ENCODE data around the gene AGAP2. TPM values are rescaled to one million over a fixed set of nuclear protein-coding genes. Genes with fewer than 3 reads are reported as not detected.

AGAP2 gene
- polyA plus RNA-seq, 3 donors: 0.20 to 3.4 (median 0.65) TPM

DNA sequence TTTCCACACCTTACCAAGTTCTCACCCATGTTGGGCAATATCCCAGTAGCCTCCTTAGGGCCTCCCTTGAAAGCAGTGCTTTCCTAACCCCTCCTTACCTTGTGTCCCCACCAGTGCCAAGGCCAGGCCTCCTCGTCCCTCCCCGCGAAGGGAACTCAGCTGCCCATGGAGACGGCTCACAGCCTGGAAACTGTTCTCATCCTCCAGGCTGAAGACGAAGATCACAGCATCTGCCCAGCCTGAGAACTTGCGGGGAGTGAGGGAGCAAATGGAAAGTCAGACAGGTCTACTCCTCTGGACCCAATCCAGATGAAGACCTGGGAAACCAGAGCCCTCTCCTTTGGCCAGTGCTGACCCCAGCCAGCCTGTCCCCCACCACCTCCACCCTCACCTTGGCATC, 4.6 kb downstream of the AGAP2 start:
- H3K4me3 ChIP-seq (replicated peaks in 1 of 3; ENCODE audit: low read depth in 2 of 3, low read length in 3 of 3): no peak overlapping the region
- Mint-ChIP-seq H3K9me3 (peaks cover 0 to 2% (median 0%) of the 10 kb centered on the region in 7 donors), H3K36me3 (peaks cover 60 to 65% of the 10 kb centered on the region in 2 donors), H3K27ac (peak overlapping the region in 1 of 7 donors; percentile 21), H3K4me1 (peaks cover under 1% of the 10 kb centered on the region), H3K4me3 (no peak overlapping the region), H3K27me3 (ENCODE audit: low read depth in 3 of 3) (no peaks in the 10 kb centered on the region)
- H4K20me1 ChIP-seq (ENCODE audit: insufficient read depth, low read length): no peaks in the 10 kb centered on the region
- intact Hi-C loops (cut with micrococcal nuclease): no loop called here
- 96% methylated on average over 6 of the region's 6 CpGs for WGBS (ENCODE audit: insufficient coverage)
- H3K27me3 ChIP-seq (ENCODE audit: control insufficient read depth in 2 of 2, insufficient read depth in 2 of 2, low read length in 2 of 2): no peaks in the 10 kb centered on the region
- H2AFZ ChIP-seq (ENCODE audit: insufficient read depth, low read depth, low read length, poor library complexity, severe bottlenecking): no peak overlapping the region
- no peak for DNase-seq
- H3K36me3 ChIP-seq (replicated peaks in 1 of 2; ENCODE audit: control insufficient read depth in 1 of 2, insufficient read depth in 2 of 2, low read length in 2 of 2): peaks cover 59 to 69% of the 10 kb centered on the region in 2 donors
- no peak overlapping the region for H3K9ac ChIP-seq (ENCODE audit: insufficient read depth, low read length, poor library complexity, severe bottlenecking)
- TF ChIP-seq, protein P1, sequence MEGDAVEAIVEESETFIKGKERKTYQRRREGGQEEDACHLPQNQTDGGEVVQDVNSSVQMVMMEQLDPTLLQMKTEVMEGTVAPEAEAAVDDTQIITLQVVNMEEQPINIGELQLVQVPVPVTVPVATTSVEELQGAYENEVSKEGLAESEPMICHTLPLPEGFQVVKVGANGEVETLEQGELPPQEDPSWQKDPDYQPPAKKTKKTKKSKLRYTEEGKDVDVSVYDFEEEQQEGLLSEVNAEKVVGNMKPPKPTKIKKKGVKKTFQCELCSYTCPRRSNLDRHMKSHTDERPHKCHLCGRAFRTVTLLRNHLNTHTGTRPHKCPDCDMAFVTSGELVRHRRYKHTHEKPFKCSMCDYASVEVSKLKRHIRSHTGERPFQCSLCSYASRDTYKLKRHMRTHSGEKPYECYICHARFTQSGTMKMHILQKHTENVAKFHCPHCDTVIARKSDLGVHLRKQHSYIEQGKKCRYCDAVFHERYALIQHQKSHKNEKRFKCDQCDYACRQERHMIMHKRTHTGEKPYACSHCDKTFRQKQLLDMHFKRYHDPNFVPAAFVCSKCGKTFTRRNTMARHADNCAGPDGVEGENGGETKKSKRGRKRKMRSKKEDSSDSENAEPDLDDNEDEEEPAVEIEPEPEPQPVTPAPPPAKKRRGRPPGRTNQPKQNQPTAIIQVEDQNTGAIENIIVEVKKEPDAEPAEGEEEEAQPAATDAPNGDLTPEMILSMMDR (IDR thresholded peaks at IDR 0.05): no peak
- no peak overlapping the region for H3K27ac ChIP-seq (ENCODE audit: low read depth in 1 of 2, low read length in 2 of 2)
- no peak overlapping the region for H3K4me2 ChIP-seq (replicated peaks; ENCODE audit: extremely low read depth, low read length, poor library complexity, severe bottlenecking)
- peaks cover under 1% of the 10 kb centered on the region for H3K79me2 ChIP-seq (ENCODE audit: insufficient read depth, low read length)
- no peaks in the 10 kb centered on the region for H3K9me3 ChIP-seq (replicated peaks in 1 of 2; ENCODE audit: control insufficient read depth in 1 of 2, insufficient read depth in 1 of 2, low read length in 2 of 2)
- no peaks in the 10 kb centered on the region for H3K4me1 ChIP-seq (ENCODE audit: control insufficient read depth in 1 of 2, insufficient read depth in 2 of 2, low read length in 2 of 2)

DNA sequence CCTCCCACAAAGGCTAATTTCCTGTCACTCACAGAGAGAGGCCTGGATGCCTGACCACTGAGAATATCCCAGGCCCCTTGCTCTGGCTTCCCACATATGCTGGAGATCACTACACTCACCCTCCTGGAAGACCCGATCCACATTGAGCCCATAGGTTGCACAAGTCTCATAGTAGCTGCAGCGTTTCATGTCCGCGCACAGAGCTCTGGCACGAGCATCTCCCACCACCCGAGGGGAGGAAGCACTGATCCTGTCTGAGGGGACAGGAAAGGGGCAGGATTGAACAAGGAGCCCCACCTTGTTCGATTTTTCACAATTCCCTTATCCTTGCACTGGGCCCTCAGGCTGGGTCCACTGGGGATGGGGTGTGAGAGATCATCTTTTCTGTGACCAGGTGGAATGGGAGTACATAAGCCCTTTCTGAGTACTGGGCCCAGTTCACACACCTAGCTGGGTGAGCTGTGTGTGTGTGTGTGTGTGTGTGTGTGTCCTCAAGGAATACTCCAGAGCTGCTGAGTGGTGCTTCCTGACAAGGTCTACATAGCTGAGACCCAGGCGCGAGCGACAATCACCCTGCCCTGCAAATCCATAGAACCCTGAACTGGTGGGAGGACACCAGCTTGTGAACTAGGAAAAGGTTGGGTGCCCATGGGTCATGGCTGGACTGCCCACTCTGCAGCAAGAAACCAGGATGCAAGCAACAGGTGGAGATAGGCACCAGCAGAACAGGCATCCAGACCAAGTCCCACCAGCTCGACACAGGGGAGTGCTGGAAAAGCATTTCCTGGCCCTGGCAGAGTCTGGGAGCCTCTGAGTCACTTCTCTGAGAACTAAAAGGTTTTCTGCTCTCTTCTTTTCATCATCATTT, 5.6 kb downstream of the AGAP2 start:
- no peaks in the 10 kb centered on the region for H3K4me1 ChIP-seq (ENCODE audit: control insufficient read depth in 1 of 2, insufficient read depth in 2 of 2, low read length in 2 of 2)
- no peak overlapping the region for H3K4me3 ChIP-seq (replicated peaks in 1 of 3; ENCODE audit: low read depth in 2 of 3, low read length in 3 of 3)
- peaks cover 64 to 73% of the 10 kb centered on the region in 2 donors for H3K36me3 Mint-ChIP-seq
- no peak overlapping the region for H3K9ac ChIP-seq (ENCODE audit: insufficient read depth, low read length, poor library complexity, severe bottlenecking)
- TF ChIP-seq, protein P1 (IDR thresholded peaks at IDR 0.05): no peak
- H3K27me3 ChIP-seq (ENCODE audit: control insufficient read depth in 2 of 2, insufficient read depth in 2 of 2, low read length in 2 of 2): no peaks in the 10 kb centered on the region
- no peak overlapping the region for H2AFZ ChIP-seq (ENCODE audit: insufficient read depth, low read depth, low read length, poor library complexity, severe bottlenecking)
- H3K27ac Mint-ChIP-seq: peak overlapping the region in 3 of 7 donors; percentile 21 to 42 (median 21)
- H3K27me3 Mint-ChIP-seq (ENCODE audit: low read depth in 3 of 3): peaks cover 0 to 1% (median 0%) of the 10 kb centered on the region in 3 donors
- H3K9me3 ChIP-seq (replicated peaks in 1 of 2; ENCODE audit: control insufficient read depth in 1 of 2, insufficient read depth in 1 of 2, low read length in 2 of 2): no peaks in the 10 kb centered on the region
- peaks cover 59 to 74% of the 10 kb centered on the region in 2 donors for H3K36me3 ChIP-seq (replicated peaks in 1 of 2; ENCODE audit: control insufficient read depth in 1 of 2, insufficient read depth in 2 of 2, low read length in 2 of 2)
- WGBS (ENCODE audit: insufficient coverage): 100% methylated on average over 4 of the region's 11 CpGs
- H3K27ac ChIP-seq (ENCODE audit: low read depth in 1 of 2, low read length in 2 of 2): no peak overlapping the region
- no peak overlapping the region for H3K4me2 ChIP-seq (replicated peaks; ENCODE audit: extremely low read depth, low read length, poor library complexity, severe bottlenecking)
- no peak for DNase-seq
- intact Hi-C loops (cut with micrococcal nuclease): no loop called here
- H3K4me1 Mint-ChIP-seq: no peaks in the 10 kb centered on the region
- H3K4me3 Mint-ChIP-seq: no peak overlapping the region
- no peaks in the 10 kb centered on the region for H4K20me1 ChIP-seq (ENCODE audit: insufficient read depth, low read length)
- peaks cover 0 to 2% (median 0%) of the 10 kb centered on the region in 7 donors for H3K9me3 Mint-ChIP-seq
- no peaks in the 10 kb centered on the region for H3K79me2 ChIP-seq (ENCODE audit: insufficient read depth, low read length)

Measured in CD14-positive monocyte (primary cell).